Esophagus squamous epithelium (tissue), 5 donors: ENCODE data around the gene TIGD2. TPM values are rescaled to one million over a fixed set of nuclear protein-coding genes. Genes with fewer than 3 reads are reported as not detected.
A peak's percentile ranks its signal among the peaks of the same experiment; 100 is the strongest.

ENCODE experiments used
- DNase-seq: peaks from one replicate; lab custom pipeline; 2025; lab: John Stamatoyannopoulos, UW
- H3K27ac ChIP-seq, 4 donors: fragments of 200-600 bp; sonication (generic); one replicate each; pipeline ENCODE4 v1.5.1; 2016 to 2019; ENCODE audit warnings: mild to moderate bottlenecking in 1 of 4
- H3K27me3 ChIP-seq, 4 donors: fragments of 200-600 bp; sonication (generic); 1 replicate in 3 of 4; 2 replicates in 1 of 4; pipeline versions ENCODE4 v1.5.1 to v1.6.0; 2017 to 2021; ENCODE audit warnings: antibody characterized with exemption in 1 of 4
- H3K36me3 ChIP-seq, 3 donors: fragments of 200-600 bp; sonication (generic); one replicate each; pipeline ENCODE4 v1.5.1; 2016 to 2019
- H3K4me1 ChIP-seq, 3 donors: fragments of 200-600 bp; sonication (generic); one replicate each; pipeline ENCODE4 v1.5.1; 2017 to 2019
- H3K4me3 ChIP-seq, 4 donors: fragments of 200-600 bp; sonication (generic); 1 replicate in 3 of 4; 2 replicates in 1 of 4; pipeline ENCODE4 v1.5.1; 2016 to 2019; ENCODE audit warnings: mild to moderate bottlenecking in 2 of 4, moderate library complexity in 1 of 4
- H3K9me3 ChIP-seq, 3 donors: fragments of 200-600 bp; sonication (generic); one replicate each; pipeline ENCODE4 v1.5.1; 2016 to 2019
- POLR2A ChIP-seq, 4 donors: fragments of 450-650 bp; IDR thresholded peaks; one replicate each; pipeline ENCODE4 v1.6.1; 2017; ENCODE audit warnings: antibody characterized with exemption in 4 of 4, mild to moderate bottlenecking in 4 of 4, moderate library complexity in 3 of 4
- WGBS, 2 donors: methylation state at CpG; one replicate each; pipeline ENCODE4 v1.1.5; 2018; 5-methylcytosine and 5-hydroxymethylcytosine counted together
- intact Hi-C: fragments of 100-400 bp; cut with DNase I; formaldehyde crosslinking; loops from one replicate; pipeline ENCODE4 v1.15.0; 2022
- total RNA-seq, 4 donors: library from RNA; depleted of rRNA; stranded (reverse); fragments of >200 nt; gene quantifications; one replicate each; pipeline ENCODE4 v1.1.0, GENCODE V29; 2016
- TF ChIP-seq, protein P1 (sequence below), 6 experiments: fragments of 450-650 bp in 4 of 6; fragments of 200-600 bp in 2 of 6; sonication (generic) in 2 of 6; IDR thresholded peaks; one replicate each; pipeline ENCODE4 v1.5.1; 2016 to 2019; ENCODE audit warnings: antibody characterized with exemption in 6 of 6, mild to moderate bottlenecking in 4 of 6, moderate library complexity in 4 of 6
- donor health status: DM: yes; HTN: yes; CAD: no.

TIGD2 gene
- total RNA-seq, 4 donors from 2014 or later = 1.2 to 8.5 (median 5.8) TPM

DNA sequence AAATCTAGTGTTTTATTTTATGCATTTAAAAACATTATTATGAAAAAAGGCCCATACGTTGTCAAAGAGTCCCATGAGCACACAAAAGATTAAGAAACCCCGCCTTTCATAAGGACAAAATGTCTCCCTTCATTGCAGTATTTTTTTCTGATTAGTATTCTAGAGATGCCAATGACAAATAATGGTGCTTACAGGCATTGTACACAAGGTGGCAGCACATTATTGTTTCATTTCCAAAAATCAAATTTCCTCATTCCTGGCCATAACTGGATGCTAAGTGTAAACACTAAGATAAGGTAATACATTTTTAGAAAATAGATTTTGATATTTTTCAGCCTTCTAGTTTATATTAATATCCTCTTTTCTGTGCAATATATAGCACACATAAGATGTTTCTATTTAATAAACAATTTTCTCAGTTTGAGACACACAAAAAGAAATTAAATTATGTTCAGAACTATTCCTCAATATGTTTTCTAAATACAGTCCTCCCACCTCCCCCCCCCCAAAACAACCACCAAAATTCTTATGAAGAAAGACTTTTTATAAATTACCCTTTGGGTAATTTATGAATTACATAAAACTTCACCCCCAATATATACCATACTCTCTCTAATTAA is 47.7 kb downstream of the TIGD2 start:
- Histone ChIP-seq H3K36me3 (no peaks in the 10 kb centered on the region), H3K4me3 (no peak overlapping the region), H3K27ac (no peak overlapping the region), H3K27me3 (no peaks in the 10 kb centered on the region), H3K4me1 (no peaks in the 10 kb centered on the region), H3K9me3 (no peaks in the 10 kb centered on the region)
- no peak for DNase-seq
- 0 to 3% methylated on average over 2 of the region's 2 CpGs for WGBS, 2 donors
- TF ChIP-seq POLR2A (IDR thresholded peaks at IDR 0.05) = no peak
- TF ChIP-seq, protein P1, sequence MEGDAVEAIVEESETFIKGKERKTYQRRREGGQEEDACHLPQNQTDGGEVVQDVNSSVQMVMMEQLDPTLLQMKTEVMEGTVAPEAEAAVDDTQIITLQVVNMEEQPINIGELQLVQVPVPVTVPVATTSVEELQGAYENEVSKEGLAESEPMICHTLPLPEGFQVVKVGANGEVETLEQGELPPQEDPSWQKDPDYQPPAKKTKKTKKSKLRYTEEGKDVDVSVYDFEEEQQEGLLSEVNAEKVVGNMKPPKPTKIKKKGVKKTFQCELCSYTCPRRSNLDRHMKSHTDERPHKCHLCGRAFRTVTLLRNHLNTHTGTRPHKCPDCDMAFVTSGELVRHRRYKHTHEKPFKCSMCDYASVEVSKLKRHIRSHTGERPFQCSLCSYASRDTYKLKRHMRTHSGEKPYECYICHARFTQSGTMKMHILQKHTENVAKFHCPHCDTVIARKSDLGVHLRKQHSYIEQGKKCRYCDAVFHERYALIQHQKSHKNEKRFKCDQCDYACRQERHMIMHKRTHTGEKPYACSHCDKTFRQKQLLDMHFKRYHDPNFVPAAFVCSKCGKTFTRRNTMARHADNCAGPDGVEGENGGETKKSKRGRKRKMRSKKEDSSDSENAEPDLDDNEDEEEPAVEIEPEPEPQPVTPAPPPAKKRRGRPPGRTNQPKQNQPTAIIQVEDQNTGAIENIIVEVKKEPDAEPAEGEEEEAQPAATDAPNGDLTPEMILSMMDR (IDR thresholded peaks at IDR 0.05) = peak; percentile 62 to 75 (median 70)
- intact Hi-C loops = no loop called here

DNA sequence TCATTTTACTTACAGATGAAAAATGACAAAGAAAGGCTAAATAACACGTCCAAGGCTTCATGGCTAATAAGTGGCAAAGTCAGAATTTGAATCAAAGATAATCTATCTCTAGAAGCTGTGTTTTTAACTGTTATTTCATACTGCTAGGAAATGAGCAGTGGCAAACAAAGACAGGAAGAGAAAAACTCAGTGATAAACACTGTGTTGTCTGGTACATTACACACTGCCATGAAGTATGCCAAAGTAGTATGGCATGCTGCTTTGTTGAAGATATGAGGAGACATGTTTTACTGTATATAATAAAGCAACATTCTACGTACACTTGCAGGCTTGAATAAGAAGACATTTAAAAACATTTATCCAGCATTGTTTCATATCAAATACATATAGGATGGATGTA is 49.5 kb downstream of the TIGD2 start:
- H3K4me1 ChIP-seq = no peaks in the 10 kb centered on the region
- intact Hi-C loops = no loop called here
- H3K9me3 ChIP-seq = no peaks in the 10 kb centered on the region
- no peaks in the 10 kb centered on the region for H3K27me3 ChIP-seq
- TF ChIP-seq, protein P1 (IDR thresholded peaks at IDR 0.05) = no peak
- no peak for TF ChIP-seq POLR2A (IDR thresholded peaks at IDR 0.05)
- DNase-seq = no peak
- WGBS, 2 donors = 73 to 85% methylated on average over 2 of the region's 2 CpGs
- H3K36me3 ChIP-seq = no peaks in the 10 kb centered on the region
- no peak overlapping the region for H3K4me3 ChIP-seq
- no peak overlapping the region for H3K27ac ChIP-seq

DNA sequence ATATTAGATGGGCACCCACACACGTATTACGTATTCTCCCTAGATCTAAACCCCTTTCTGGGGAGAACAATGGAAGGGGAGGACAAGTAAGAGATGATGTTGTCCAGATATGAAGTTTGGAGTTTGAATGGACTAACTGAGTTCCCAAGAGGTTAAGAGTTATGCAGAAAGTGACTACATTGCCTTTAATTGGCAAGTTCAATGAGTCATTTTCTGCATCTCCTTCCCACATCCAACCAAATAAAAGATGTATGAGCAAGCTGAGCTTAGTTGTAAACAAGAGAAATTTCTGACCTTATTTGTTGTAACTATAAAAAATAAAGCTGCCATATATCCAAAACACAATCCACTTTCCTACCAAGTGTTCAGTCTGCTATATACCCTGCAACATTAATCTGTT is 50.5 kb downstream of the TIGD2 start:
- intact Hi-C loops = no loop called here
- Histone ChIP-seq H3K4me3 (no peak overlapping the region), H3K36me3 (no peaks in the 10 kb centered on the region), H3K27me3 (no peaks in the 10 kb centered on the region), H3K4me1 (no peaks in the 10 kb centered on the region), H3K27ac (no peak overlapping the region), H3K9me3 (no peaks in the 10 kb centered on the region)
- DNase-seq = no peak
- no peak for TF ChIP-seq POLR2A (IDR thresholded peaks at IDR 0.05)
- TF ChIP-seq, protein P1 (IDR thresholded peaks at IDR 0.05) = no peak
- WGBS, 2 donors = 66 to 92% methylated on average over 2 of the region's 2 CpGs

DNA sequence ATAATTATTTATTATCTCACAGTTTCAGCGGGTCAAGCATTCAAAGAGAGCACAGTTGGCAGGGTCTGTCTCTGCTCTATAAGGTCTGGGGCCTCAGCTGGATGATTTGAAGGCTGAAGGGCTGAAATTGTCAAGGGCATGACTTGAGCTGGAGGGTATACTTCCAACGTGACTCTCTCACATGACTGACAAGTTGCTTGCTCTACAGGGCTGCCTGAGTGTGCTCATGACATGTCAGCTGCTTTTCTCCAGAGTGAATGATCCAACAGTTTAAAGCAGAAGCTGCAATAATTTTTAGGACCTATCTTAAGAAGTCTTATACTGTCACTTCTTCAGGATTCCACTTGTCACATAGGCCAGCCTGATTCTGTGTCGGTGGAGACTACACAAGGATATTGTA is 51.2 kb downstream of the TIGD2 start:
- TF ChIP-seq, protein P1 (IDR thresholded peaks at IDR 0.05) = no peak
- no peak for TF ChIP-seq POLR2A (IDR thresholded peaks at IDR 0.05)
- no peaks in the 10 kb centered on the region for H3K4me1 ChIP-seq
- no peaks in the 10 kb centered on the region for H3K27me3 ChIP-seq
- DNase-seq = no peak
- no peaks in the 10 kb centered on the region for H3K36me3 ChIP-seq
- H3K9me3 ChIP-seq = no peaks in the 10 kb centered on the region
- intact Hi-C loops = no loop called here
- H3K4me3 ChIP-seq = no peak overlapping the region
- H3K27ac ChIP-seq = no peak overlapping the region
- WGBS, 2 donors = 71 to 72% methylated on average over 3 of the region's 3 CpGs

DNA sequence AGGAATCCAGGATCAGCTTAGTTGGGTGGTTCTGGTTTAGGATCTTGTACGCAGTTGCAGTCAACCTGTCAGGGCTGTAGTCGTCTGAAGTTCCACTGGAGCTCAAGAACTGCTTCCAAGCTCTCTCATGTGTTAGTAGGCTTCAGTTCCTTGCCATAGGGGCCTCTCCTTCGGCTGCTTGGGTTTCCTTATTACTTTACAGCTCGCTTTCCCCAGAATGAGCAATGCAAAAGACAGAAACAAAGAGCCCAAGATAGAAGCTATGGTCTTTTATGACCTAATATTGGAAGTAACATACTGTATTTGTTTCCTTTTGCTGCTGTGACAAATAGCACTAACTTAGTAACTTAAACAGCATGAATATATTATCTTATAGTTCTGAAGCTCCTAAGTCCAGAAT is 51.7 kb downstream of the TIGD2 start:
- Histone ChIP-seq H3K27ac (no peak overlapping the region), H3K4me1 (no peaks in the 10 kb centered on the region), H3K9me3 (no peaks in the 10 kb centered on the region), H3K27me3 (no peaks in the 10 kb centered on the region), H3K36me3 (no peaks in the 10 kb centered on the region), H3K4me3 (no peak overlapping the region)
- DNase-seq = no peak
- no peak for TF ChIP-seq POLR2A (IDR thresholded peaks at IDR 0.05)
- TF ChIP-seq, protein P1 (IDR thresholded peaks at IDR 0.05) = no peak
- intact Hi-C loops = no loop called here
- 70 to 95% methylated on average over 4 of the region's 4 CpGs for WGBS, 2 donors
